HG03175 (cell line): ENCODE data around the gene HIRA.
"Not testable (repeated sequence)": the region's sequence is repeated elsewhere in the genome, so short reads cannot be mapped to it uniquely, and the experiment has no call there.

Experiments
- ATAC-seq: cut with Tn5 transposase; IDR thresholded peaks from one replicate; pipeline ENCODE4 v1.9.1; 2021; ENCODE audit warnings: mild to moderate bottlenecking, moderate library complexity; ENCODE audit not compliant: unreplicated experiment

Gene HIRA

GRCh38 chr22:19336133-19337075 is 95.1 kb downstream of the HIRA start:
- ATAC-seq, result no peak

DNA sequence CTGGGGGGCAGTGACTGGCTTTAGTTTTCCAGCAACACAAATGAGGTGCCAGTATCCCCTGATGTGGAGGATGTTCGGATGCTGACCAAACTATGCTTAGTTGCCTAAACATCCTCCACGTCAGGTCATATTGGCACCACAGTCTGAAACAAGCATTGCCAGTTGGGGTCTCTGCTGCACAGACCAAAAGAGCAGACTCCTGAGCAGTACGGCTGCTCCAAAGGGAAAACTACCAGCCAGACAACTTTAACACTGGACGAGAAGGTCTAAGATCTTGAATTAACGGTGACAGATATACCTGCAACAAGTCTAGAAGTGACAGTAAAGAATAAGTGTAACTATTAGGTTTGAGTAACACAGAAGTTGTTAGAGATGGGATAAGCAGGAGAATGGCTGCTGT is 99.6 kb downstream of the HIRA start:
- no peak for ATAC-seq

- ATAC-seq, result no peak
Measured at GRCh38 chr22:19331474-19331873, 100.1 kb downstream of the HIRA start.

DNA sequence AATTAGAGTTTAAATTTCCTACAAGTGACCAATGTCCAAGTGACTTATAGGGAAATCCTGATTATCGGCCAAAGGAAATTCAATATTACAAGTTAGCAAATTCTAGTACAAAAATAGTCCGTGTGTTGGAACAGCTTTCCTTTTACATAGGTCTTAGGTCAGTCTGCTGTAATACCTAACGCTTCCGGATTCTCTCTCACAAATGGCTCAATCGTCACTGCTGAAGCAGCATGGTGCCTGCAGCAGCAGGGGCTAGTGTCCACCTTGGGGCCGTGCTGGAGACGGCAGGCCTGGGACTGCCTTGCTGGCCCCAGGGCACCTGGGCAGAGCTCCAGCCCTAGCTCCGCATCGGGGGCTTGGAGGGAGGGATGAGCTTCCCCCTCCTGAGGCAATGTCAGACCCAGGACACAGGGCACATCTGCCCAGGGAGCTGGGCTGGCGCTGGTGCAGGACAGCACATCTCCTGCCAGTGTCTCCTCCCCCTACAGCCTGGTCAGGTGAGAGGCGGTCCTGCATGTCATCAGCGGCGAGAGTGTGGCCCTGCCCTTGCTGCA is 100.6 kb downstream of the HIRA start:
- ATAC-seq, result no peak

GRCh38 chr22:19330205-19330604 is 101.3 kb downstream of the HIRA start:
- ATAC-seq, result not testable (repeated sequence)

DNA sequence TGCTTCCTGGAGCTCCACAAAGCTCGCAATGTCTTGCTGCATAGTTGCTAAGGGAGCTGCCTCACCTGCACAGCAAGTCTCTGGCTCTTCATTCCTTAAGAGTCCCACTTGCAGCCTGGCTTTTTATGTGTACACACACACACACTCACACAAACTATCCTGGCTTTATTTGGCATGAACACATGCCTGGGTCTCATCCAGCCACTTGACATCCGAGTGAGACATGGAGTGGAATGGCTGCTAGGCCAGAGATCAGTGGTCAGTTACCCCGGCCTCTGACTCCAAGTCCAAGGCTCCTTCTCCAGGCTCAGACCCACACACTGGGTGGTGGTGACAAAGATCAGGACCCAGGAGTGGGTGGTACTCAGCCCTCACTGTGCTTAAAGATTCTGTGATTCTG is 102.1 kb downstream of the HIRA start:
- no peak for ATAC-seq

- no peak for ATAC-seq
Measured at GRCh38 chr22:19325296-19325948, 106.1 kb downstream of the HIRA start.

DNA sequence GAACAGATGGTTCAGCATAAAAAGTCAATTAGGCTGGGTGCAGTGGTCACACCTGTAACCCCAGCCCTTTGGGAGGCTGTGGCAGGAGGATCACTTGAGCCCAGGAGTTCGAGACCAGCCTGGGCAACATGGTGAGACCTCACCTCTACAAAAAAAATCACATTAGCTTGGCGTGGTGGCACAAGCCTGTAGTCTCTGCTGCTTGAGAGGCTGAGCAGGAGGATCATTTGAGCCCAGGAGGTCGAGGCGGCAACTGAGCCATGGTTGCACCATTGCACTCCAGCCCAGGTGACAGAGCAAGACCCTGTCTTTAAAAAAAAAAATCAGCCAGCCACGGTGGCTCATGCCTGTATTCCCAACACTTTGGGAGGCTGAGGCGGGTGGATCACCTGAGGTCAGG is 108.1 kb downstream of the HIRA start:
- ATAC-seq, result not testable (repeated sequence)

DNA sequence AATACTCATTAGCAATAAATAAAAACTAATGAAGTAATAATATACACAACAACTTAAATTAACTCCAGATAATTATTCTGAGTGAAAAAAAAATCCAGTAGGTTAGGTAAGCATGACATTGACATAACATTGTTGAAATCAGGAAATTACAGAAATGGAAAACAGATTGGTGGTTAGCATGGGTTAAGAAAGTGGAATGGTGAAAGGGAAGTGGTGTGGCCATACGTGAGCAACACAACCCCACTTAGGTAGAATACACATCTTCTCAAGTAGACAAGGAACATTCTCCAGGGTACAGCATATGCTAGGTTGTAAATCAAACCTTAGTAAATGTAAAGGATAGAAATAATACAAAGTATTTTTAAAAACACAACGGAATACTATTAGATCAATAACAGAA is 109.8 kb downstream of the HIRA start:
- no peak for ATAC-seq

- ATAC-seq, result not testable (repeated sequence)
Measured at GRCh38 chr22:19320136-19320535, 111.4 kb downstream of the HIRA start.

GRCh38 chr22:19319281-19319680 is 112.3 kb downstream of the HIRA start:
- no peak for ATAC-seq

- no peak for ATAC-seq
Measured at GRCh38 chr22:19317865-19318264, 113.7 kb downstream of the HIRA start.

DNA sequence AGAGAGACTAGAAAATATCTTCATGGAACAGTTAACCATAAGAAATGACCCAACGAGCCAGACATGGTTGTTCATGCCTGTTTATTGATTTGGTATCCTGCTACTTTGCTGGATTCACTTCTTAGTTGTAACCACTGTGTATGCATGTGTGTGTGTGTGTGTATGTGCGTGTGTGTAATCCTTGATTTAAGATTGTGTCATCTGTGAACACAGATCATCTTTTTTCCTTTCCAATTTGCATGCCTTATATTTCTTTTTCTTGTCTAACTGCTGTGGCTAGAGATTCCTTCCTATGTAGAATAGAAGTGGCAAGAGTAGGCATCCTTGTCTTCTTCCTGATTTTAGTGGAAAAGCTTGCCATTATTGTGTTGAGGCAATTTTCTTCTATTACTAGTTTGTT is 123.7 kb downstream of the HIRA start:
- no peak for ATAC-seq

- ATAC-seq, result not testable (repeated sequence)
Measured at GRCh38 chr22:19306535-19306934, 125.0 kb downstream of the HIRA start.

- no peak for ATAC-seq
Measured at GRCh38 chr22:19304547-19304946, 127.0 kb downstream of the HIRA start.

GRCh38 chr22:19303785-19304184 is 127.7 kb downstream of the HIRA start:
- no peak for ATAC-seq

GRCh38 chr22:19295733-19296132 is 135.8 kb downstream of the HIRA start:
- ATAC-seq, result no peak

- no peak for ATAC-seq
Measured at GRCh38 chr22:19292458-19293230, 138.9 kb downstream of the HIRA start.

DNA sequence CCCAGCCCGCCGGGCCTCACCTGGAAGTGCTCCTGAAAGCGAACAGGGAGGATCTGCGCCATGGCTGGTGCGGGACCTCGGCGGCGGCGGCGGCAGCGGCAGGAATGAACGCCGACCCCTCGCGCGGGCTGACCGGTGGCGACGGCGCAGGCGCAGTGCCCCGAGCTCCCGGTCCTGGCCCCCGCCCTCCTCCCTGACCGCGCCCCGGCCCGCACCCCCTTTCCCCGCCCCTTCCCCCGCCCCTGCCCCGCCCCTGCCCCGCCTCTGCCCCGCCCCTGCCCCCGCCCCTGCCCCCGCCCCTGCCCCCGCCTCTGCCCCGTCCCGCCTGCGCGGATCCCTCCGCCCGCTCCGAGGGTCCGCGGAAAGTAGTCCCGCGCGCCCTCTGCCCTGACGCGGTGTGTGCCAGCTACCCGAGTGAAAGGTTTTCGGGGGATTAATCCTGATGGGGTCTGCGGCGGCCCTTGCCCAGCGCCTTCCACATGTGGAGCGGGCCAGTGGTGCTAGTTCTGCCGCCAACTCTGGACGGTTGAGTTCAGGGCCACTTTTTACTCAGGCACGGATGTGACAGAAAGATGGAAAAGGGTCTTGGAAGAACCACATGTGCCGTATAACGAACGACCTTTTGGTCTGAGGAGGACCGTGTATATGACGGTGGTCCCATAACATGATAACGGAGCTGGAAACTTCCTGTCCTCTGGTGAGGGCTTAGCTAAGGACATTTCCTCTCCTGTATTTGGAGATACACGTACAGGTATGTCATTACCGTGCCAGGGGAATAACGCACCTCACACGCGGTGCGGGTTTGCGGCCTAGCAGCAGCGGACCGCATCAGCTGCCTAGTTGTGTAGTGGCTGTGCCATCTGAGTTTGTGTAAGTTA is 139.7 kb downstream of the HIRA start, which contains the start of gene CLTCL1:
TSS of gene CLTCL1 (minus strand) at position 140 of the 878 bp plus-strand sequence. CDS start at position 62, 78 bp downstream.
- peak; percentile 49 for ATAC-seq

DNA sequence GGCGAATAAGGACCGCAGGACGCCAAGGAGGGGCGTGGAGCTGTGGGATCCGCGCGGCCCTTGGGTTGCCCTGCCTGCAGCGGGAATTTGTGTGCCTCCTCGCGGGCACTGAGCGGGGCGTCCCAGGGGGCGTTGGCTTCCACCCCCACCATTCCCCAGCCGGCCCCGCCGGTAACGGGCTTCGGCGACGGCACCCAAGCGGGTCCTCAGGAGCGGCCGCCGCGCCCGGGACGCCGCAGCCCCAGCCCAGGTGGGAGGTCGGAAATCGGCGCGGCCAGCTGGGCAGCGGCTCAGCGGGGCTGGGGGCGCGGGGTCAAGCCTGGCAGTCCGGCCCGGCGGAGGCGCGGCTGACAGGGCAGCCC is 140.3 kb downstream of the HIRA start:
- peak; percentile 36 for ATAC-seq
